Sigmoid colon (tissue), 7 donors: Measurements from ENCODE around the gene GRIK3. TPM values are rescaled to one million over a fixed set of nuclear protein-coding genes. Genes with fewer than 3 reads are reported as not detected.
"Not testable (repeated sequence)": the region's sequence is repeated elsewhere in the genome, so short reads cannot be mapped to it uniquely, and the experiment has no call there.

ENCODE experiments used
- DNase-seq: peaks from one replicate; pipeline ENCODE4 v3.0.0-alpha.2; 2019
- H3K27ac ChIP-seq, 4 donors: fragments of 200-600 bp; sonication (generic); one replicate each; pipeline ENCODE4 v1.5.1; 2016 to 2019; ENCODE audit warnings: mild to moderate bottlenecking in 1 of 4
- H3K27me3 ChIP-seq, 3 donors: fragments of 200-600 bp; sonication (generic); one replicate each; pipeline ENCODE4 v1.5.1; 2019; ENCODE audit warnings: mild to moderate bottlenecking in 1 of 3
- H3K36me3 ChIP-seq, 4 donors: fragments of 200-600 bp; sonication (generic); one replicate each; pipeline ENCODE4 v1.5.1; 2016 to 2019
- H3K4me1 ChIP-seq, 4 donors: fragments of 200-600 bp; sonication (generic); one replicate each; pipeline ENCODE4 v1.5.1; 2017 to 2019
- H3K4me3 ChIP-seq, 4 donors: fragments of 200-600 bp; sonication (generic); one replicate each; pipeline ENCODE4 v1.5.1; 2017 to 2019; ENCODE audit warnings: mild to moderate bottlenecking in 2 of 4, moderate library complexity in 1 of 4
- H3K9me3 ChIP-seq, 4 donors: fragments of 200-600 bp in 3 of 4; sonication (generic) in 3 of 4; one replicate each; pipeline versions ENCODE4 v1.5.1 to v1.6.1; 2013 to 2019
- EP300 ChIP-seq, 4 donors: sonication (generic); formaldehyde crosslinking; IDR thresholded peaks; one replicate each; pipeline ENCODE4 v1.6.1; 2017; ENCODE audit warnings: antibody characterized with exemption in 4 of 4
- POLR2A ChIP-seq, 2 donors: fragments of 450-650 bp; IDR thresholded peaks; one replicate each; pipeline ENCODE4 v1.6.1; 2016; ENCODE audit warnings: antibody characterized with exemption in 2 of 2, mild to moderate bottlenecking in 2 of 2, moderate library complexity in 2 of 2
- POLR2AphosphoS5 ChIP-seq, 4 donors: sonication (generic); formaldehyde crosslinking; IDR thresholded peaks; one replicate each; pipeline ENCODE4 v1.6.1; 2017; ENCODE audit warnings: antibody characterized with exemption in 4 of 4
- WGBS, 2 donors: extraction: QIAGEN DNeasy Blood & Tissue Kit; methylation state at CpG; one replicate each; pipeline ENCODE4 v1.1.7; 2013; 5-methylcytosine and 5-hydroxymethylcytosine counted together
- intact Hi-C: fragments of 100-400 bp; cut with DNase I; formaldehyde crosslinking; loops from one replicate; pipeline ENCODE4 v1.15.1; 2023
- polyA plus RNA-seq, 3 donors: library from polyadenylated mRNA; stranded (reverse); fragments of 200-250 nt; gene quantifications; one replicate each; pipeline ENCODE4 v1.2.3, GENCODE V29; 2013
- total RNA-seq, 4 donors: library from RNA; depleted of rRNA; stranded (reverse); fragments of >200 nt; gene quantifications; one replicate each; pipeline ENCODE4 v1.1.0, GENCODE V29; 2016
- TF ChIP-seq, protein P1 (sequence below), 4 experiments: fragments of 450-650 bp in 3 of 4; fragments of 200-600 bp in 1 of 4; IDR thresholded peaks; one replicate each; pipeline ENCODE4 v1.5.1; 2016 to 2019; ENCODE audit warnings: antibody characterized with exemption in 4 of 4, mild to moderate bottlenecking in 3 of 4, moderate library complexity in 2 of 4
- donor health status: healthy with polysubstance abuse.
- donor health status: Bipolar disorder and iron deficiency.
- donor health status: healthy.

The GRIK3 gene
- total and polyA plus RNA-seq, 7 donors, result 0.60 to 7.1 (median 3.4) TPM; not detected in 1

DNA sequence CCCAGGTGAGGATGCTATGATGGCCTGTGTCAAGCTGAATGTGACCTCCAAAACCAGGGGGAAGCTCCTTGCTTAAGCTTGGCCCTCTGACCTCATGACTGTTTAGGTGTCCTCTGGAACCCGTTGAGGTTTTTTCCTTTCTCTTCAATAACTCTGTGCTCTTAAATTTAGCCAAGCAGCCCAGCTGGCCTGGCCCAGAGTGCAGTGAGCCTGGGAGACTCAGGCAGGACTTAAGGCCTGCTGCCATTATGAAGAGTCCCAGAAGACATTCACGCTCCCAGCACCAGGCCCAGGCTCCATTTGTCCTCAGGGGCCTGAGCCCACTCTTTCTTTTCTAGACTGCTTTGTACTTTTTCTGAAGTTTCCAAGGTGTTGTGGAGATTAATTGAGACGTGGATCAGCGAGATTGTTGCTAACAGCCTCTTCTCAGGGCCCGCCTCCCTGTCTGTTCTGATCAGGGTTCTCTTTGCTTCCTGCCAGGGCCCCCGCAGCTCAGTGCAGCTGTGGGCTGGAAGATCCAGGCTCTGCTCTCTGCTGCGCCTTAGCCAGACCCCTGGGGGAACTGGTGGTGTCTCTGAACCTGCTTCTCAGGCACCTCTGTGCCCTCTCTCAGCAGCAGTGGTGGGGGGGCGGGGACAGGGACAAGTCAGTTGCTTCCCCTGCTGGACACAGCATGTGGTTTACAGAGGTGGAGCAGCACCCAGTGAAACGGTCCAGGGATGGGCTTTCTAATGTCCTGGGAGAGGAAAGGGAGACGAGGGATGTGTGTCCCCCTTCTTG lies 124.2 kb downstream of the GRIK3 start:
- TF ChIP-seq, protein P1, sequence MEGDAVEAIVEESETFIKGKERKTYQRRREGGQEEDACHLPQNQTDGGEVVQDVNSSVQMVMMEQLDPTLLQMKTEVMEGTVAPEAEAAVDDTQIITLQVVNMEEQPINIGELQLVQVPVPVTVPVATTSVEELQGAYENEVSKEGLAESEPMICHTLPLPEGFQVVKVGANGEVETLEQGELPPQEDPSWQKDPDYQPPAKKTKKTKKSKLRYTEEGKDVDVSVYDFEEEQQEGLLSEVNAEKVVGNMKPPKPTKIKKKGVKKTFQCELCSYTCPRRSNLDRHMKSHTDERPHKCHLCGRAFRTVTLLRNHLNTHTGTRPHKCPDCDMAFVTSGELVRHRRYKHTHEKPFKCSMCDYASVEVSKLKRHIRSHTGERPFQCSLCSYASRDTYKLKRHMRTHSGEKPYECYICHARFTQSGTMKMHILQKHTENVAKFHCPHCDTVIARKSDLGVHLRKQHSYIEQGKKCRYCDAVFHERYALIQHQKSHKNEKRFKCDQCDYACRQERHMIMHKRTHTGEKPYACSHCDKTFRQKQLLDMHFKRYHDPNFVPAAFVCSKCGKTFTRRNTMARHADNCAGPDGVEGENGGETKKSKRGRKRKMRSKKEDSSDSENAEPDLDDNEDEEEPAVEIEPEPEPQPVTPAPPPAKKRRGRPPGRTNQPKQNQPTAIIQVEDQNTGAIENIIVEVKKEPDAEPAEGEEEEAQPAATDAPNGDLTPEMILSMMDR (IDR thresholded peaks at IDR 0.05), result no peak
- TF ChIP-seq POLR2AphosphoS5 (IDR thresholded peaks at IDR 0.05) (no peak), POLR2A (IDR thresholded peaks at IDR 0.05) (no peak), EP300 (IDR thresholded peaks at IDR 0.05) (no peak)
- intact Hi-C loops, result no loop called here
- Histone ChIP-seq H3K9me3 (no peaks in the 10 kb centered on the region), H3K36me3 (no peaks in the 10 kb centered on the region), H3K4me3 (no peak overlapping the region), H3K27me3 (peaks cover 0 to 13% (median 0%) of the 10 kb centered on the region in 3 donors), H3K27ac (no peak overlapping the region), H3K4me1 (no peaks in the 10 kb centered on the region)
- 41 to 54% methylated on average over 10 of the region's 10 CpGs for WGBS, 2 donors
- no peak for DNase-seq

GRCh38 chr1:36909359-36909758 lies 125.0 kb downstream of the GRIK3 start:
- H3K27me3 ChIP-seq, result peaks cover 0 to 10% (median 0%) of the 10 kb centered on the region in 3 donors
- H3K36me3 ChIP-seq, H3K4me3 ChIP-seq, H3K27ac ChIP-seq, H3K9me3 ChIP-seq, H3K4me1 ChIP-seq, DNase-seq, intact Hi-C loops: not testable (repeated sequence)
- 79 to 88% methylated on average over 10 of the region's 10 CpGs for WGBS, 2 donors

GRCh38 chr1:36908096-36908495 lies 126.2 kb downstream of the GRIK3 start:
- intact Hi-C loops, result no loop called here
- no peaks in the 10 kb centered on the region for H3K27me3 ChIP-seq
- WGBS, 2 donors, result 69 to 77% methylated on average over 3 of the region's 3 CpGs

GRCh38 chr1:36906555-36906954 lies 127.8 kb downstream of the GRIK3 start:
- DNase-seq, result no peak
- Histone ChIP-seq H3K27ac (no peak overlapping the region), H3K4me1 (no peaks in the 10 kb centered on the region), H3K4me3 (no peak overlapping the region), H3K27me3 (no peaks in the 10 kb centered on the region), H3K9me3 (no peaks in the 10 kb centered on the region), H3K36me3 (no peaks in the 10 kb centered on the region)
- WGBS, 2 donors, result 67 to 73% methylated on average over 3 of the region's 3 CpGs
- TF ChIP-seq POLR2A (IDR thresholded peaks at IDR 0.05) (no peak), POLR2AphosphoS5 (IDR thresholded peaks at IDR 0.05) (no peak), EP300 (IDR thresholded peaks at IDR 0.05) (no peak)
- TF ChIP-seq, protein P1 (IDR thresholded peaks at IDR 0.05), result no peak
- intact Hi-C loops, result no loop called here

More at GRCh38 chr1:36908096-36908495, 126.2 kb downstream of the GRIK3 start:
- Histone ChIP-seq H3K9me3 (no peaks in the 10 kb centered on the region), H3K36me3 (no peaks in the 10 kb centered on the region), H3K4me1 (no peaks in the 10 kb centered on the region), H3K4me3 (no peak overlapping the region), H3K27ac (no peak overlapping the region)
- TF ChIP-seq POLR2AphosphoS5 (IDR thresholded peaks at IDR 0.05) (no peak), EP300 (IDR thresholded peaks at IDR 0.05) (no peak), POLR2A (IDR thresholded peaks at IDR 0.05) (no peak)
- TF ChIP-seq, protein P1 (IDR thresholded peaks at IDR 0.05), result no peak
- no peak for DNase-seq

- no peak for DNase-seq
- TF ChIP-seq, protein P1 (IDR thresholded peaks at IDR 0.05), result no peak
- TF ChIP-seq EP300 (IDR thresholded peaks at IDR 0.05), result no peak
- no peak for TF ChIP-seq POLR2AphosphoS5 (IDR thresholded peaks at IDR 0.05)
- no peak for TF ChIP-seq POLR2A (IDR thresholded peaks at IDR 0.05)
- WGBS, 2 donors, result 85 to 86% methylated on average over 3 of the region's 3 CpGs
- no peaks in the 10 kb centered on the region for H3K36me3 ChIP-seq
- intact Hi-C loops, result no loop called here
- no peaks in the 10 kb centered on the region for H3K4me1 ChIP-seq
- no peak overlapping the region for H3K4me3 ChIP-seq
- H3K27ac ChIP-seq, result no peak overlapping the region
- no peaks in the 10 kb centered on the region for H3K27me3 ChIP-seq
- no peaks in the 10 kb centered on the region for H3K9me3 ChIP-seq
These were observed 128.4 kb downstream of the GRIK3 start for GRCh38 chr1:36905941-36906340.
